H1 (cell line): ENCODE results near the gene CASZ1. TPM values are rescaled to one million over a fixed set of nuclear protein-coding genes. Genes with fewer than 3 reads are reported as not detected.

Experiments used
- CEBPB ChIP-seq: IDR thresholded peaks from 2 replicates; pipeline ENCODE4 v1.6.1; 2012; ENCODE audit warnings: low read depth, low read length
- CTBP2 ChIP-seq: IDR thresholded peaks from 2 replicates; pipeline ENCODE4 v1.7.0; 2011; ENCODE audit warnings: borderline replicate concordance, mild to moderate bottlenecking, moderate library complexity, mixed read lengths, low read length; ENCODE audit not compliant: insufficient read depth, insufficient read length
- GABPA ChIP-seq: IDR thresholded peaks from 2 replicates; pipeline ENCODE4 v1.6.1; 2011; ENCODE audit warnings: mild to moderate bottlenecking, low read length, moderate library complexity, borderline replicate concordance; ENCODE audit not compliant: insufficient read depth
- SUZ12 ChIP-seq: fragments of 200-600 bp; sonication (generic); IDR thresholded peaks from 2 replicates; pipeline ENCODE4 v1.6.1; 2012; ENCODE audit warnings: mild to moderate bottlenecking, inconsistent platforms, low read length, moderate library complexity, mixed read lengths
- polyA plus RNA-seq, 7 experiments: library from polyadenylated mRNA; depleted of rRNA in 3 of 7; stranded (reverse) in 5 of 7; unstranded in 2 of 7; fragments of >200 nt in 5 of 7; fragments of 200-250 nt in 2 of 7; gene quantifications; 1 replicate in 5 of 7; 2 replicates in 1 of 7; 4 replicates in 1 of 7; pipeline versions ENCODE4 v1.2.1 to v1.2.3, GENCODE V29; 2011 to 2013; ENCODE audit warnings: missing spikeins in 2 of 7, mixed read lengths in 2 of 7
- total RNA-seq: library from RNA; stranded (reverse); fragmentation: NEBNext Ultra II Directional; extraction: Animal tissue kit (Norgen Biotek cat#: 25700); gene quantifications from 2 replicates; pipeline ENCODE4 v1.2.1, GENCODE V29; 2021

The CASZ1 gene
- total and polyA plus RNA-seq, 2 of the 8 experiments (the other 6 are each of a cell fraction or from before 2014, with no cell fraction given) = 4.4 to 7.7 TPM

DNA sequence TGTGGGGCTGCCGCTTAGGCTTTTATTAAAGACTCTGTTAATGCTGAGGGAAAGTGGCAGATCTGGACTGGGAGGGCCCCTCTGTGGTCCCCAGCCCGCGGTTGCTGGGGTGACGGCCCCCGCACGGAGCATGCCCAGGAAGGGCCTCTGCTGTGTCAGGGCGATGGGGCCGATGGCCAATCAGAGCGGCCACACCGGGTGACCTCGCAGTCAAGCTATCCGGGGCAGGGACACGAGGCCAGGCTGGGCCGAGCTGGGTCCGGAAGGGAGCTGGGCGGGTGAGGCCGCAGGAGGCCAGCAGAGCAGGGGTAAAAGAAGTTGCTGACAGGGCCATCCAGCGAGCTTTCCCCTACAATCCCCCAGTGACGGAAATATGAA is 145.1 kb downstream of the CASZ1 start (continued):
- TF ChIP-seq GABPA (no peak), CEBPB (no peak), CTBP2 (no peak), SUZ12 (no peak)
- TF ChIP-seq, all 59 proteins: peak for 5
